GM21360 (cell line): Measurements from ENCODE around the gene DDX54.
"Not testable (repeated sequence)": the region's sequence is repeated elsewhere in the genome, so short reads cannot be mapped to it uniquely, and the experiment has no call there.

Source experiments
- ATAC-seq: cut with Tn5 transposase; IDR thresholded peaks from one replicate; pipeline ENCODE4 v1.9.1; 2021; ENCODE audit warnings: mild to moderate bottlenecking, moderate library complexity; ENCODE audit not compliant: unreplicated experiment

DDX54 gene

GRCh38 chr12:113145720-113146551 is 39.3 kb downstream of the DDX54 start:
- ATAC-seq: no peak

- no peak for ATAC-seq
Measured at GRCh38 chr12:113144806-113145205, 40.5 kb downstream of the DDX54 start.

- ATAC-seq: no peak
Measured at GRCh38 chr12:113143959-113144358, 41.3 kb downstream of the DDX54 start.

GRCh38 chr12:113142886-113143332 is 42.4 kb downstream of the DDX54 start:
- ATAC-seq: no peak

- ATAC-seq: no peak
Measured at GRCh38 chr12:113142173-113142885, 42.9 kb downstream of the DDX54 start.

GRCh38 chr12:113141716-113142115 is 43.6 kb downstream of the DDX54 start:
- ATAC-seq: not testable (repeated sequence)

GRCh38 chr12:113140706-113141105 is 44.6 kb downstream of the DDX54 start:
- ATAC-seq: no peak

GRCh38 chr12:113138826-113139225 is 46.5 kb downstream of the DDX54 start:
- ATAC-seq: no peak

GRCh38 chr12:113137861-113138783 is 47.2 kb downstream of the DDX54 start:
- ATAC-seq: no peak

- no peak for ATAC-seq
Measured at GRCh38 chr12:113136990-113137511, 48.2 kb downstream of the DDX54 start.

- no peak for ATAC-seq
Measured at GRCh38 chr12:113136128-113136989, 48.9 kb downstream of the DDX54 start.

- ATAC-seq: peak; percentile 65
Measured at GRCh38 chr12:113135178-113136127, 49.8 kb downstream of the DDX54 start, which contains the start of gene RASAL1. RASAL1 (minus strand) TSS chr12:113135761; CDS start chr12:113135462, 299 bp downstream.

GRCh38 chr12:113134521-113134951 is 50.7 kb downstream of the DDX54 start:
- no peak for ATAC-seq

- no peak for ATAC-seq
Measured at GRCh38 chr12:113134071-113134470, 51.2 kb downstream of the DDX54 start.

GRCh38 chr12:113133666-113134065 is 51.6 kb downstream of the DDX54 start:
- ATAC-seq: no peak

GRCh38 chr12:113133036-113133435 is 52.2 kb downstream of the DDX54 start:
- no peak for ATAC-seq

GRCh38 chr12:113131556-113131955 is 53.7 kb downstream of the DDX54 start:
- no peak for ATAC-seq

- no peak for ATAC-seq
Measured at GRCh38 chr12:113130457-113131135, 54.7 kb downstream of the DDX54 start.
